ENCODE measurements around the gene ZNF821. TPM values are rescaled to one million over a fixed set of nuclear protein-coding genes. Genes with fewer than 3 reads are reported as not detected.

Gene ZNF821
- total and polyA plus RNA-seq, 10 of the 15 experiments (the other 5 are each of a cell fraction or from before 2014, with no cell fraction given): 0.82 to 9.9 (median 6.8) TPM

DNA sequence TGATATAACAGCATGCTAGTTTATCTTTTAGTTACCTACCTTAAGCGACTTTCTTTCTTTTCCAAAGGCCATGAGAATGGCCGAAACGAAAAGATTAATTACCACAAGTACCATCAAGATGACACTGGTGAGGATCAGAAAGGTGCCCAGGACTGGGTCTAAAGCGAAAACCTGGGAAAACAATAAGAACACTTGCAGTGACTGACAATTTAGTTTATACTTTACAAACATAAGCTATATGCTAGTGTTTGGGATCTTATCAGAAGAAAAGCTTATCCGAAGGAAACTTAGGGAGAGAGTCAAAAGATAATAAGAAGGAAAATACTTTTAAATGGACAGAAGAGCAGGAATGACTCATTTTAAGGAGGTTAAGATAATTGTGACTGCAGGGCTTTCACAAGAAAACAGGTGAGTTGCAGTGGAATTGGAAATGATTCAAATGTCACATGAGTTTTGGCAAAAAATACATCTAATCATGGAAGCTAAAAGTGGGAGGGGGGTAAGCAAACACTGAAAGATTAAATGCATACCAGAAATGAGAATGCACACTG is 46.1 kb upstream of the ZNF821 start:
- no peaks in the 10 kb centered on the region for H3K9me3 ChIP-seq (replicated peaks; ENCODE audit: control insufficient read depth, insufficient read depth, low read length)
- no peak for DNase-seq (ENCODE audit: low read depth, low spot score)
- in situ Hi-C loops (cut with MboI) (no loop called here), intact Hi-C loops (cut with micrococcal nuclease; ENCODE audit: unreplicated experiment) (no loop called here)
- no peaks in the 10 kb centered on the region for H3K4me1 ChIP-seq (ENCODE audit: control insufficient read depth, insufficient read depth, low read length)
- no peak overlapping the region for H3K9ac ChIP-seq (ENCODE audit: control insufficient read depth, insufficient read depth, low read length)
- peaks cover 11 to 42% of the 10 kb centered on the region in 2 experiments for H3K36me3 ChIP-seq (ENCODE audit: control insufficient read depth in 2 of 2, insufficient read depth in 2 of 2, low read length in 1 of 2)
- POLR2A ChIA-PET: interaction anchor here (0.6 to 1.0 kb wide), 2 partner anchors 30 to 122 kb away, joined by 3 to 12 read pairs; no protein-coding TSS in a partner anchor
- no peak overlapping the region for H3K4me2 ChIP-seq (ENCODE audit: control insufficient read depth, insufficient read depth)
- no peaks in the 10 kb centered on the region for H3K27me3 ChIP-seq (replicated peaks in 1 of 2; ENCODE audit: control insufficient read depth in 2 of 2, insufficient read depth in 2 of 2, low read length in 1 of 2)
- no peak overlapping the region for H2AFZ ChIP-seq (ENCODE audit: control insufficient read depth, low read depth, low read length)
- no peak for FAIRE-seq
- ATAC-seq: no peak
- RAD21 ChIA-PET (ENCODE audit: unreplicated experiment): interaction anchor here (0.6 kb wide), 1 partner anchor 411 kb away, joined by 5 read pairs; no protein-coding TSS in a partner anchor
- H3K4me3 ChIP-seq: no peak overlapping the region
- H4K20me1 ChIP-seq (ENCODE audit: control insufficient read depth, insufficient read depth): no peaks in the 10 kb centered on the region; the same call in 1 of the 2 replicates
- CTCF ChIA-PET: interaction anchor here (1.2 to 2.7 kb wide), 4 partner anchors 13 to 47 kb away, joined by 3 to 19 read pairs (median 6); no protein-coding TSS in a partner anchor
- no TSS peak for BruUV-seq (replicated peaks)
- WGBS (ENCODE audit: insufficient coverage, insufficient replicate concordance, low lambda C conversion rate, missing lambda C conversion rate): 99% methylated on average over 5 of the region's 5 CpGs
- no peak for TF ChIP-seq ZZZ3 (IDR thresholded peaks at IDR 0.05; ENCODE audit: control insufficient read depth, insufficient read length, low read depth)
- TF ChIP-seq, protein P1, sequence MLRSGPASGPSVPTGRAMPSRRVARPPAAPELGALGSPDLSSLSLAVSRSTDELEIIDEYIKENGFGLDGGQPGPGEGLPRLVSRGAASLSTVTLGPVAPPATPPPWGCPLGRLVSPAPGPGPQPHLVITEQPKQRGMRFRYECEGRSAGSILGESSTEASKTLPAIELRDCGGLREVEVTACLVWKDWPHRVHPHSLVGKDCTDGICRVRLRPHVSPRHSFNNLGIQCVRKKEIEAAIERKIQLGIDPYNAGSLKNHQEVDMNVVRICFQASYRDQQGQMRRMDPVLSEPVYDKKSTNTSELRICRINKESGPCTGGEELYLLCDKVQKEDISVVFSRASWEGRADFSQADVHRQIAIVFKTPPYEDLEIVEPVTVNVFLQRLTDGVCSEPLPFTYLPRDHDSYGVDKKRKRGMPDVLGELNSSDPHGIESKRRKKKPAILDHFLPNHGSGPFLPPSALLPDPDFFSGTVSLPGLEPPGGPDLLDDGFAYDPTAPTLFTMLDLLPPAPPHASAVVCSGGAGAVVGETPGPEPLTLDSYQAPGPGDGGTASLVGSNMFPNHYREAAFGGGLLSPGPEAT (IDR thresholded peaks at IDR 0.05; ENCODE audit: low read depth): no peak
- no peak for TF ChIP-seq BACH1 (IDR thresholded peaks at IDR 0.05; ENCODE audit: borderline replicate concordance)
- no peak for TF ChIP-seq RAD21 (IDR thresholded peaks at IDR 0.05; ENCODE audit: insufficient read depth, low read depth, low read length)
- TF ChIP-seq RCOR1 (conservative IDR thresholded peaks at IDR 0.05; ENCODE audit: low read depth, low read length): no peak
- TF ChIP-seq, protein P2, sequence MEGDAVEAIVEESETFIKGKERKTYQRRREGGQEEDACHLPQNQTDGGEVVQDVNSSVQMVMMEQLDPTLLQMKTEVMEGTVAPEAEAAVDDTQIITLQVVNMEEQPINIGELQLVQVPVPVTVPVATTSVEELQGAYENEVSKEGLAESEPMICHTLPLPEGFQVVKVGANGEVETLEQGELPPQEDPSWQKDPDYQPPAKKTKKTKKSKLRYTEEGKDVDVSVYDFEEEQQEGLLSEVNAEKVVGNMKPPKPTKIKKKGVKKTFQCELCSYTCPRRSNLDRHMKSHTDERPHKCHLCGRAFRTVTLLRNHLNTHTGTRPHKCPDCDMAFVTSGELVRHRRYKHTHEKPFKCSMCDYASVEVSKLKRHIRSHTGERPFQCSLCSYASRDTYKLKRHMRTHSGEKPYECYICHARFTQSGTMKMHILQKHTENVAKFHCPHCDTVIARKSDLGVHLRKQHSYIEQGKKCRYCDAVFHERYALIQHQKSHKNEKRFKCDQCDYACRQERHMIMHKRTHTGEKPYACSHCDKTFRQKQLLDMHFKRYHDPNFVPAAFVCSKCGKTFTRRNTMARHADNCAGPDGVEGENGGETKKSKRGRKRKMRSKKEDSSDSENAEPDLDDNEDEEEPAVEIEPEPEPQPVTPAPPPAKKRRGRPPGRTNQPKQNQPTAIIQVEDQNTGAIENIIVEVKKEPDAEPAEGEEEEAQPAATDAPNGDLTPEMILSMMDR (IDR thresholded peaks at IDR 0.05 in 2 of 3, conservative IDR thresholded peaks at IDR 0.05 in 1 of 3; ENCODE audit: control insufficient read depth in 2 of 3, extremely low read depth in 1 of 3, insufficient read depth in 1 of 3, low read depth in 3 of 3, low read length in 3 of 3): no peak
- TF ChIP-seq HDAC6 (IDR thresholded peaks at IDR 0.05; ENCODE audit: unreplicated experiment): no peak
- TF ChIP-seq, protein P3, sequence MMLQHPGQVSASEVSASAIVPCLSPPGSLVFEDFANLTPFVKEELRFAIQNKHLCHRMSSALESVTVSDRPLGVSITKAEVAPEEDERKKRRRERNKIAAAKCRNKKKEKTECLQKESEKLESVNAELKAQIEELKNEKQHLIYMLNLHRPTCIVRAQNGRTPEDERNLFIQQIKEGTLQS (IDR thresholded peaks at IDR 0.05; ENCODE audit: borderline replicate concordance, extremely low read depth, low read depth, low read length): no peak
- TF ChIP-seq, protein P4, sequence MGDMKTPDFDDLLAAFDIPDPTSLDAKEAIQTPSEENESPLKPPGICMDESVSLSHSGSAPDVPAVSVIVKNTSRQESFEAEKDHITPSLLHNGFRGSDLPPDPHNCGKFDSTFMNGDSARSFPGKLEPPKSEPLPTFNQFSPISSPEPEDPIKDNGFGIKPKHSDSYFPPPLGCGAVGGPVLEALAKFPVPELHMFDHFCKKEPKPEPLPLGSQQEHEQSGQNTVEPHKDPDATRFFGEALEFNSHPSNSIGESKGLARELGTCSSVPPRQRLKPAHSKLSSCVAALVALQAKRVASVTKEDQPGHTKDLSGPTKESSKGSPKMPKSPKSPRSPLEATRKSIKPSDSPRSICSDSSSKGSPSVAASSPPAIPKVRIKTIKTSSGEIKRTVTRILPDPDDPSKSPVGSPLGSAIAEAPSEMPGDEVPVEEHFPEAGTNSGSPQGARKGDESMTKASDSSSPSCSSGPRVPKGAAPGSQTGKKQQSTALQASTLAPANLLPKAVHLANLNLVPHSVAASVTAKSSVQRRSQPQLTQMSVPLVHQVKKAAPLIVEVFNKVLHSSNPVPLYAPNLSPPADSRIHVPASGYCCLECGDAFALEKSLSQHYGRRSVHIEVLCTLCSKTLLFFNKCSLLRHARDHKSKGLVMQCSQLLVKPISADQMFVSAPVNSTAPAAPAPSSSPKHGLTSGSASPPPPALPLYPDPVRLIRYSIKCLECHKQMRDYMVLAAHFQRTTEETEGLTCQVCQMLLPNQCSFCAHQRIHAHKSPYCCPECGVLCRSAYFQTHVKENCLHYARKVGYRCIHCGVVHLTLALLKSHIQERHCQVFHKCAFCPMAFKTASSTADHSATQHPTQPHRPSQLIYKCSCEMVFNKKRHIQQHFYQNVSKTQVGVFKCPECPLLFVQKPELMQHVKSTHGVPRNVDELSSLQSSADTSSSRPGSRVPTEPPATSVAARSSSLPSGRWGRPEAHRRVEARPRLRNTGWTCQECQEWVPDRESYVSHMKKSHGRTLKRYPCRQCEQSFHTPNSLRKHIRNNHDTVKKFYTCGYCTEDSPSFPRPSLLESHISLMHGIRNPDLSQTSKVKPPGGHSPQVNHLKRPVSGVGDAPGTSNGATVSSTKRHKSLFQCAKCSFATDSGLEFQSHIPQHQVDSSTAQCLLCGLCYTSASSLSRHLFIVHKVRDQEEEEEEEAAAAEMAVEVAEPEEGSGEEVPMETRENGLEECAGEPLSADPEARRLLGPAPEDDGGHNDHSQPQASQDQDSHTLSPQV (IDR thresholded peaks at IDR 0.05): no peak
- no peak for TF ChIP-seq POU2F2 (IDR thresholded peaks at IDR 0.05; ENCODE audit: borderline replicate concordance, low read depth, low read length)
- TF ChIP-seq, protein P5, sequence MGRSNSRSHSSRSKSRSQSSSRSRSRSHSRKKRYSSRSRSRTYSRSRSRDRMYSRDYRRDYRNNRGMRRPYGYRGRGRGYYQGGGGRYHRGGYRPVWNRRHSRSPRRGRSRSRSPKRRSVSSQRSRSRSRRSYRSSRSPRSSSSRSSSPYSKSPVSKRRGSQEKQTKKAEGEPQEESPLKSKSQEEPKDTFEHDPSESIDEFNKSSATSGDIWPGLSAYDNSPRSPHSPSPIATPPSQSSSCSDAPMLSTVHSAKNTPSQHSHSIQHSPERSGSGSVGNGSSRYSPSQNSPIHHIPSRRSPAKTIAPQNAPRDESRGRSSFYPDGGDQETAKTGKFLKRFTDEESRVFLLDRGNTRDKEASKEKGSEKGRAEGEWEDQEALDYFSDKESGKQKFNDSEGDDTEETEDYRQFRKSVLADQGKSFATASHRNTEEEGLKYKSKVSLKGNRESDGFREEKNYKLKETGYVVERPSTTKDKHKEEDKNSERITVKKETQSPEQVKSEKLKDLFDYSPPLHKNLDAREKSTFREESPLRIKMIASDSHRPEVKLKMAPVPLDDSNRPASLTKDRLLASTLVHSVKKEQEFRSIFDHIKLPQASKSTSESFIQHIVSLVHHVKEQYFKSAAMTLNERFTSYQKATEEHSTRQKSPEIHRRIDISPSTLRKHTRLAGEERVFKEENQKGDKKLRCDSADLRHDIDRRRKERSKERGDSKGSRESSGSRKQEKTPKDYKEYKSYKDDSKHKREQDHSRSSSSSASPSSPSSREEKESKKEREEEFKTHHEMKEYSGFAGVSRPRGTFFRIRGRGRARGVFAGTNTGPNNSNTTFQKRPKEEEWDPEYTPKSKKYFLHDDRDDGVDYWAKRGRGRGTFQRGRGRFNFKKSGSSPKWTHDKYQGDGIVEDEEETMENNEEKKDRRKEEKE (IDR thresholded peaks at IDR 0.05): no peak
- H3K27ac ChIP-seq (ENCODE audit: control insufficient read depth, insufficient read depth): no peak overlapping the region
- SMC1A ChIA-PET (ENCODE audit: uncharacterized antibody, unreplicated experiment): interaction anchor here (1.2 to 1.7 kb wide), 5 partner anchors 9 to 31 kb away, joined by 3 to 6 read pairs (median 4); no protein-coding TSS in a partner anchor
- no peaks in the 10 kb centered on the region; the same call in 1 of the 2 replicates for H3K79me2 ChIP-seq (ENCODE audit: control insufficient read depth, insufficient read depth, low read length)

Measured in GM12878 (cell line).